ENCODE results near the gene RELT. TPM values are rescaled to one million over a fixed set of nuclear protein-coding genes. Genes with fewer than 3 reads are reported as not detected.

Gene RELT
- total and polyA plus RNA-seq, 2 of the 13 experiments (the other 11 are each of a cell fraction or from before 2014, with no cell fraction given): 2.5 to 4.7 TPM

- intact Hi-C loops (cut with micrococcal nuclease; ENCODE audit: unreplicated experiment) (no loop called here), in situ Hi-C loops (cut with HindIII; ENCODE audit: extremely low pct_ligation_motif_present, low pct_unique_long_range_greater_than_20kb) (no loop called here)
- Histone ChIP-seq H3K4me2 (ENCODE audit: low read depth, low read length) (no peak overlapping the region), H3K9me3 (ENCODE audit: low read length) (no peaks in the 10 kb centered on the region), H3K36me3 (replicated peaks in 1 of 2; ENCODE audit: control insufficient read depth in 1 of 2, insufficient read depth in 2 of 2, low read length in 2 of 2) (0 out of 5 replicates have a peak, but pooled peaks cover 0 to 6% of the 10 kb centered on the region in 2 experiments), H3K27me3 (ENCODE audit: control insufficient read depth in 1 of 2, insufficient read depth in 2 of 2, low read length in 2 of 2) (no peaks in the 10 kb centered on the region), H2AFZ (ENCODE audit: low read length) (no peak overlapping the region), H3K4me3 (replicated peaks in 1 of 3; ENCODE audit: insufficient read depth in 1 of 3, low read depth in 2 of 3, low read length in 3 of 3) (no peak overlapping the region), H4K20me1 (ENCODE audit: insufficient read depth, low read length) (no peaks in the 10 kb centered on the region), H3K9ac (ENCODE audit: insufficient read depth, low read depth, low read length) (no peak overlapping the region), H3K4me1 (ENCODE audit: insufficient read depth, low read length) (peaks cover 16% of the 10 kb centered on the region), H3K79me2 (ENCODE audit: insufficient read depth, low read length) (peaks cover 8% of the 10 kb centered on the region), H3K27ac (ENCODE audit: extremely low read length, insufficient read depth, low read length) (no peak overlapping the region)
- no peak for ATAC-seq
- no TSS peak for BruUV-seq (replicated peaks)
- ChIA-PET CTCF (ENCODE audit: low intra/inter-chr PET ratio, low total read pairs) (no interaction called here), POLR2A (no interaction called here)
- no peak for DNase-seq (ENCODE audit: low spot score)
- WGBS (ENCODE audit: low lambda C conversion rate): 88% methylated on average over 14 of the region's 21 CpGs
- TF ChIP-seq ZNF629 (CRISPR knock-in tag; conservative IDR thresholded peaks at IDR 0.05) (no peak), ZSCAN5A (CRISPR knock-in tag; IDR thresholded peaks at IDR 0.05; ENCODE audit: borderline replicate concordance) (no peak), CSRNP1 (CRISPR knock-in tag; IDR thresholded peaks at IDR 0.05) (no peak), KLF11 (CRISPR knock-in tag; IDR thresholded peaks at IDR 0.05) (no peak), SP1 (IDR thresholded peaks at IDR 0.05) (no peak), SP1 (CRISPR knock-in tag; IDR thresholded peaks at IDR 0.05) (no peak), PRDM15 (CRISPR knock-in tag; IDR thresholded peaks at IDR 0.05) (no peak), MATR3 (CRISPR knock-in tag; IDR thresholded peaks at IDR 0.05) (no peak), TSC22D2 (CRISPR knock-in tag; IDR thresholded peaks at IDR 0.05; ENCODE audit: borderline replicate concordance) (no peak), ZNF619 (CRISPR knock-in tag; IDR thresholded peaks at IDR 0.05) (no peak), BRD4 (CRISPR knock-in tag; IDR thresholded peaks at IDR 0.05) (no peak), MXD1 (CRISPR knock-in tag; IDR thresholded peaks at IDR 0.05) (no peak), KDM1A (CRISPR knock-in tag; IDR thresholded peaks at IDR 0.05) (no peak), ZNF274 (CRISPR knock-in tag; IDR thresholded peaks at IDR 0.05) (no peak)
- TF ChIP-seq, protein P1, sequence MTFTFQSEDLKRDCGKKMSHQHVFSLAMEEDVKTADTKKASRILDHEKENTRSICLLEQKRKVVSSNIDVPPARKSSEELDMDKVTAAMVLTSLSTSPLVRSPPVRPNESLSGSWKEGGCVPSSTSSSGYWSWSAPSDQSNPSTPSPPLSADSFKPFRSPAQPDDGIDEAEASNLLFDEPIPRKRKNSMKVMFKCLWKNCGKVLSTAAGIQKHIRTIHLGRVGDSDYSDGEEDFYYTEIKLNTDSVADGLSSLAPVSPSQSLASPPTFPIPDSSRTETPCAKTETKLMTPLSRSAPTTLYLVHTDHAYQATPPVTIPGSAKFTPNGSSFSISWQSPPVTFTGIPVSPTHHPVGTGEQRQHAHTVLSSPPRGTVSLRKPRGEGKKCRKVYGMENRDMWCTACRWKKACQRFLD (CRISPR knock-in tag; IDR thresholded peaks at IDR 0.05; ENCODE audit: borderline replicate concordance): no peak
- no peak for FAIRE-seq
These were observed 11.5 kb downstream of the RELT start for GRCh38 chr11:73387594-73388264.
